ENCODE measurements around the gene FAM222A. TPM values are rescaled to one million over a fixed set of nuclear protein-coding genes. Genes with fewer than 3 reads are reported as not detected.

FAM222A gene
- total RNA-seq, 3 donors from 2014 or later (not counting 1 experiment from before 2014, with no cell fraction given) = 3.1 to 6.6 (median 4.0) TPM

GRCh38 chr12:109723311-109723881 is 9.8 kb downstream of the FAM222A start:
- no peaks in the 10 kb centered on the region for H3K9me3 Mint-ChIP-seq
- ATAC-seq = no peak
- intact Hi-C loops (cut with micrococcal nuclease) = no loop called here
- no peak for DNase-seq
- H3K4me1 Mint-ChIP-seq = peaks cover 0 to 4% of the 10 kb centered on the region in 2 donors
- no peaks in the 10 kb centered on the region for H3K9me3 ChIP-seq (ENCODE audit: control insufficient read depth, insufficient read depth, low read length)
- no peaks in the 10 kb centered on the region for H3K36me3 Mint-ChIP-seq
- no peaks in the 10 kb centered on the region for H3K4me1 ChIP-seq (ENCODE audit: control insufficient read depth, insufficient read depth, low read length)
- no peak overlapping the region for H3K4me3 Mint-ChIP-seq
- peaks cover 6% of the 10 kb centered on the region for H3K27me3 ChIP-seq (ENCODE audit: control insufficient read depth, insufficient read depth, low read length)
- no peak overlapping the region for H3K27ac Mint-ChIP-seq
- H3K27ac ChIP-seq (ENCODE audit: low read length) = no peak overlapping the region
- TF ChIP-seq CTCF (IDR thresholded peaks at IDR 0.05) = no peak
- no peaks in the 10 kb centered on the region for H3K36me3 ChIP-seq (ENCODE audit: control insufficient read depth, insufficient read depth, low read length)
- no peak overlapping the region for H3K4me3 ChIP-seq (ENCODE audit: low read length)
- peaks cover 4 to 6% of the 10 kb centered on the region in 2 donors for H3K27me3 Mint-ChIP-seq (ENCODE audit: low read depth in 2 of 2)
- 92% methylated on average over 13 of the region's 13 CpGs for WGBS (ENCODE audit: insufficient coverage)

GRCh38 chr12:109724321-109724892 is 10.8 kb downstream of the FAM222A start:
- Mint-ChIP-seq H3K4me1 (peaks cover 0 to 1% of the 10 kb centered on the region in 2 donors), H3K9me3 (no peaks in the 10 kb centered on the region), H3K36me3 (no peaks in the 10 kb centered on the region), H3K4me3 (no peak overlapping the region), H3K27ac (no peak overlapping the region), H3K27me3 (ENCODE audit: low read depth in 2 of 2) (peaks cover 2% of the 10 kb centered on the region in 2 donors)
- no peak overlapping the region for H3K4me3 ChIP-seq (ENCODE audit: low read length)
- no peaks in the 10 kb centered on the region for H3K36me3 ChIP-seq (ENCODE audit: control insufficient read depth, insufficient read depth, low read length)
- no peak overlapping the region for H3K27ac ChIP-seq (ENCODE audit: low read length)
- no peaks in the 10 kb centered on the region for H3K27me3 ChIP-seq (ENCODE audit: control insufficient read depth, insufficient read depth, low read length)
- DNase-seq (no peak), ATAC-seq (no peak)
- WGBS (ENCODE audit: insufficient coverage) = 92% methylated on average over 13 of the region's 14 CpGs
- no peaks in the 10 kb centered on the region for H3K4me1 ChIP-seq (ENCODE audit: control insufficient read depth, insufficient read depth, low read length)
- TF ChIP-seq CTCF (IDR thresholded peaks at IDR 0.05) = no peak
- intact Hi-C loops (cut with micrococcal nuclease) = no loop called here
- no peaks in the 10 kb centered on the region for H3K9me3 ChIP-seq (ENCODE audit: control insufficient read depth, insufficient read depth, low read length)

- Histone ChIP-seq H3K27me3 (ENCODE audit: control insufficient read depth, insufficient read depth, low read length) (no peaks in the 10 kb centered on the region), H3K4me1 (ENCODE audit: control insufficient read depth, insufficient read depth, low read length) (no peaks in the 10 kb centered on the region), H3K4me3 (ENCODE audit: low read length) (no peak overlapping the region), H3K27ac (ENCODE audit: low read length) (no peak overlapping the region), H3K36me3 (ENCODE audit: control insufficient read depth, insufficient read depth, low read length) (no peaks in the 10 kb centered on the region), H3K9me3 (ENCODE audit: control insufficient read depth, insufficient read depth, low read length) (no peaks in the 10 kb centered on the region)
- Mint-ChIP-seq H3K4me3 (no peak overlapping the region), H3K27me3 (ENCODE audit: low read depth in 2 of 2) (no peaks in the 10 kb centered on the region), H3K36me3 (no peaks in the 10 kb centered on the region), H3K9me3 (no peaks in the 10 kb centered on the region), H3K27ac (no peak overlapping the region), H3K4me1 (no peaks in the 10 kb centered on the region)
- WGBS (ENCODE audit: insufficient coverage) = 90% methylated on average over 23 of the region's 24 CpGs
- no peak for DNase-seq
- TF ChIP-seq CTCF (IDR thresholded peaks at IDR 0.05) = no peak
- no peak for ATAC-seq
- intact Hi-C loops (cut with micrococcal nuclease) = no loop called here
These were observed 11.9 kb downstream of the FAM222A start for GRCh38 chr12:109725321-109726105.

Data from natural killer cell (primary cell).